ENCODE measurements around the gene NHERF1. TPM values are rescaled to one million over a fixed set of nuclear protein-coding genes. Genes with fewer than 3 reads are reported as not detected.

The NHERF1 gene
- total and polyA plus RNA-seq, 2 of the 8 experiments (the other 6 are each of a cell fraction or from before 2014, with no cell fraction given) = 92.9 to 99.2 TPM

GRCh38 chr17:74769266-74769855 lies 20.9 kb downstream of the NHERF1 start:
- Histone ChIP-seq H2BK12ac (ENCODE audit: low read depth, low read length) (no peak overlapping the region), H3K27ac (ENCODE audit: low read depth, low read length) (no peak overlapping the region), H2BK5ac (ENCODE audit: low read depth, low read length) (no peak overlapping the region), H2AK5ac (ENCODE audit: low read depth, low read length) (no peak overlapping the region), H3K23ac (ENCODE audit: insufficient read length) (no peak overlapping the region), H4K91ac (replicated peaks; ENCODE audit: insufficient read length, low read length) (no peak overlapping the region), H2BK15ac (ENCODE audit: low read length) (no peak overlapping the region), H3K4me1 (replicated peaks in 1 of 4; ENCODE audit: control insufficient read depth in 3 of 4, insufficient read depth in 4 of 4, low read length in 3 of 4) (peaks cover 0 to 3% (median 1%) of the 10 kb centered on the region in 4 experiments; a peak in 4 of 7 replicates), H4K5ac (ENCODE audit: insufficient read length, low read depth, low read length) (no peak overlapping the region), H3K23me2 (ENCODE audit: low read depth, low read length) (no peaks in the 10 kb centered on the region), H3K79me2 (ENCODE audit: control insufficient read depth in 1 of 2, insufficient read depth in 2 of 2, low read length in 2 of 2) (no peaks in the 10 kb centered on the region; a peak in 1 of 4 replicates), H3K14ac (ENCODE audit: insufficient read length) (no peak overlapping the region), H2BK120ac (replicated peaks; ENCODE audit: low read depth, low read length) (no peak overlapping the region), H3K9ac (replicated peaks in 1 of 4; ENCODE audit: extremely low read depth in 1 of 4, low read depth in 3 of 4, low read length in 3 of 4) (no peak overlapping the region), H3K36me3 (ENCODE audit: control insufficient read depth in 2 of 4, insufficient read depth in 4 of 4, low read length in 3 of 4) (peaks cover 2 to 44% (median 19%) of the 10 kb centered on the region in 4 experiments; a peak in 6 of 8 replicates), H4K20me1 (replicated peaks in 1 of 2; ENCODE audit: control insufficient read depth in 1 of 2, insufficient read depth in 2 of 2, low read length in 2 of 2) (peaks cover 7 to 10% of the 10 kb centered on the region in 2 experiments), H3K4ac (replicated peaks; ENCODE audit: insufficient read length, low read depth, low read length) (no peak overlapping the region), H2AFZ (ENCODE audit: low read length) (no peak overlapping the region), H3K4me2 (ENCODE audit: insufficient read depth in 1 of 2, low read depth in 2 of 2, low read length in 2 of 2) (no peak overlapping the region), H3K79me1 (ENCODE audit: low read depth, low read length) (peaks cover 2% of the 10 kb centered on the region; the same call in 1 of the 2 replicates), H3K56ac (replicated peaks; ENCODE audit: insufficient read length, low read depth, low read length) (no peak overlapping the region), H3K4me3 (ENCODE audit: extremely low read depth in 1 of 4, insufficient read depth in 2 of 4, low read depth in 3 of 4, low read length in 4 of 4) (no peak overlapping the region), H3K27me3 (replicated peaks in 1 of 4; ENCODE audit: control insufficient read depth in 3 of 4, extremely low read depth in 1 of 4, insufficient read depth in 3 of 4, low read length in 3 of 4) (no peaks in the 10 kb centered on the region), H3K9me3 (ENCODE audit: insufficient read depth in 2 of 2, low read depth in 1 of 2, low read length in 1 of 2) (no peaks in the 10 kb centered on the region), H3K18ac (ENCODE audit: extremely low read depth, low read length) (no peak overlapping the region), H4K8ac (ENCODE audit: extremely low read depth, insufficient read depth, low read length) (no peak overlapping the region), H2BK20ac (ENCODE audit: low read length) (no peak overlapping the region)
- WGBS, 2 experiments (ENCODE audit: extremely low coverage in 1 of 2, insufficient coverage in 1 of 2, insufficient read length in 1 of 2, insufficient replicate concordance in 2 of 2, low coverage in 1 of 2, low lambda C conversion rate in 2 of 2, missing lambda C conversion rate in 1 of 2) = 84% methylated on average over 6 of the region's 6 CpGs; no CpG with 5 or more reads in 1 of the 2 experiments
- ChIA-PET CTCF (ENCODE audit: partially characterized antibody) (interaction anchor here (0.6 to 99.6 kb wide), 11 partner anchors 13 to 494 kb away, joined by 3 to 2981 read pairs (median 6); partner anchors contain the start of genes FDXR, GRIN2C, NHERF1 and RAB37), POLR2A (ENCODE audit: partially characterized antibody) (interaction anchor here (0.9 to 3.8 kb wide), 7 partner anchors 9 to 32 kb away, joined by 3 to 44 read pairs (median 9); partner anchors contain the start of gene RAB37)
- FAIRE-seq = no peak
- no peak for DNase-seq (ENCODE audit: low read depth in 1 of 2, low spot score in 2 of 2)
- TF ChIP-seq JUND (IDR thresholded peaks at IDR 0.05; ENCODE audit: low read length) (no peak), SUZ12 (IDR thresholded peaks at IDR 0.05; ENCODE audit: low read length) (no peak), BRCA1 (IDR thresholded peaks at IDR 0.05; ENCODE audit: low read depth, low read length) (no peak), CBX8 (IDR thresholded peaks at IDR 0.05; ENCODE audit: borderline replicate concordance, low read depth, low read length) (no peak), CTBP2 (IDR thresholded peaks at IDR 0.05; ENCODE audit: borderline replicate concordance, insufficient read depth, insufficient read length, low read length) (no peak), POLR2A (IDR thresholded peaks at IDR 0.05; ENCODE audit: control extremely low read depth in 1 of 2, low read depth in 2 of 2, low read length in 2 of 2) (no peak), NRF1 (IDR thresholded peaks at IDR 0.05; ENCODE audit: low read depth, low read length) (no peak), ASH2L (IDR thresholded peaks at IDR 0.05; ENCODE audit: low read length) (no peak), EGR1 (IDR thresholded peaks at IDR 0.05; ENCODE audit: borderline replicate concordance, low read depth, low read length) (no peak), RFX5 (IDR thresholded peaks at IDR 0.05; ENCODE audit: borderline replicate concordance, low read depth, low read length) (no peak), NANOG (IDR thresholded peaks at IDR 0.05; ENCODE audit: insufficient read depth, low read depth, low read length, poor library complexity, severe bottlenecking) (no peak), CEBPB (IDR thresholded peaks at IDR 0.05; ENCODE audit: low read depth, low read length) (no peak), GABPA (IDR thresholded peaks at IDR 0.05; ENCODE audit: borderline replicate concordance, insufficient read depth, low read length) (no peak), SIX5 (IDR thresholded peaks at IDR 0.05; ENCODE audit: low read depth, low read length) (no peak)

All from H1 (cell line).